ENCODE results near the gene KCNQ5. TPM values are rescaled to one million over a fixed set of nuclear protein-coding genes. Genes with fewer than 3 reads are reported as not detected.
"Not testable (repeated sequence)": the region's sequence is repeated elsewhere in the genome, so short reads cannot be mapped to it uniquely, and the experiment has no call there.

Gene KCNQ5
- total RNA-seq, 1 experiment from 2014 or later, result not detected

DNA sequence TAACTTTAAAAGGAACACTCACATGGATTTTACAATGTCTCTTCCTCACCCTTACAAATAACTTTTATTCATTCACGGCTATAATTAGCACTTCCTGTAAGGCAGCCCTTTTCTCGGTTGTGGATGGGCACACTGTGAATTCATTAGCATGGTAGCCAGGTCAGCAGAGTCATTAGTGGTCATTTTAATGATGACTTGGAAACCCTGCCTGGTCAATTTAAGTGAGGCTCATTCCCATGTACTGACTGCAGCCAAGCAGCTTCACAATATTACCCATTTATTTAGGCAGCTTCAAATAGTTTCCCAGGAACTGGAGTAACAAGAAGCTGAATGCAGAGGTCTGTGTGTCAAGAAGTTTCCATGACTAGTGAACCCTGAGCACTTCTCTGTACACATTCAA, 354.6 kb downstream of the KCNQ5 start:
- H3K4me3 ChIP-seq (replicated peaks in 1 of 2; ENCODE audit: low read depth in 1 of 2, low read length in 2 of 2), result no peak overlapping the region
- H3K27me3 ChIP-seq (ENCODE audit: insufficient read depth, low read length), result peaks cover 31% of the 10 kb centered on the region
- no peak overlapping the region for H3K27ac ChIP-seq (ENCODE audit: low read depth, low read length)
- no peaks in the 10 kb centered on the region for H3K9me2 ChIP-seq (ENCODE audit: insufficient read depth)
- ChIA-PET RAD21 (ENCODE audit: low non-redundant PET in 1 of 2, low total read pairs in 2 of 2, uncharacterized antibody in 2 of 2, unreplicated experiment in 2 of 2) (no interaction called here), POLR2A (no interaction called here), CTCF (no interaction called here)
- DNase-seq (ENCODE audit: low read depth, low spot score) (no peak), ATAC-seq (no peak)
- no peak overlapping the region for H2AFZ ChIP-seq (ENCODE audit: low read depth, low read length, poor library complexity, severe bottlenecking)
- H3K4me2 ChIP-seq (ENCODE audit: low read length), result no peak overlapping the region
- intact Hi-C loops (cut with micrococcal nuclease), result no loop called here
- no TSS peak for BruUV-seq (replicated peaks)
- no peaks in the 10 kb centered on the region for H3K4me1 ChIP-seq (ENCODE audit: control insufficient read depth in 1 of 2, insufficient read depth in 2 of 2, low read length in 2 of 2)
- H3K36me3 ChIP-seq (ENCODE audit: control insufficient read depth in 1 of 2, insufficient read depth in 2 of 2, low read length in 2 of 2), result no peaks in the 10 kb centered on the region
- no peaks in the 10 kb centered on the region for H3K9me3 ChIP-seq (ENCODE audit: control insufficient read depth in 1 of 2, insufficient read depth in 1 of 2, low read depth in 1 of 2, low read length in 2 of 2)
- H3K79me2 ChIP-seq (ENCODE audit: insufficient read depth, low read length), result no peaks in the 10 kb centered on the region
- no peaks in the 10 kb centered on the region for H4K20me1 ChIP-seq (ENCODE audit: insufficient read depth)
- no peak overlapping the region for H3K9ac ChIP-seq (ENCODE audit: low read length)
- TF ChIP-seq CEBPB (IDR thresholded peaks at IDR 0.05; ENCODE audit: low read depth) (no peak), POLR2AphosphoS5 (IDR thresholded peaks at IDR 0.05; ENCODE audit: low read depth, low read length) (no peak), EGR1 (IDR thresholded peaks at IDR 0.05; ENCODE audit: low read depth) (no peak), RAD21 (IDR thresholded peaks at IDR 0.05; ENCODE audit: low read depth) (no peak), ZNF274 (IDR thresholded peaks at IDR 0.05; ENCODE audit: low read depth, low read length) (no peak), TCF7L2 (IDR thresholded peaks at IDR 0.05; ENCODE audit: borderline replicate concordance, extremely low read depth, insufficient read depth, insufficient read length) (no peak)
- TF ChIP-seq, protein P1, sequence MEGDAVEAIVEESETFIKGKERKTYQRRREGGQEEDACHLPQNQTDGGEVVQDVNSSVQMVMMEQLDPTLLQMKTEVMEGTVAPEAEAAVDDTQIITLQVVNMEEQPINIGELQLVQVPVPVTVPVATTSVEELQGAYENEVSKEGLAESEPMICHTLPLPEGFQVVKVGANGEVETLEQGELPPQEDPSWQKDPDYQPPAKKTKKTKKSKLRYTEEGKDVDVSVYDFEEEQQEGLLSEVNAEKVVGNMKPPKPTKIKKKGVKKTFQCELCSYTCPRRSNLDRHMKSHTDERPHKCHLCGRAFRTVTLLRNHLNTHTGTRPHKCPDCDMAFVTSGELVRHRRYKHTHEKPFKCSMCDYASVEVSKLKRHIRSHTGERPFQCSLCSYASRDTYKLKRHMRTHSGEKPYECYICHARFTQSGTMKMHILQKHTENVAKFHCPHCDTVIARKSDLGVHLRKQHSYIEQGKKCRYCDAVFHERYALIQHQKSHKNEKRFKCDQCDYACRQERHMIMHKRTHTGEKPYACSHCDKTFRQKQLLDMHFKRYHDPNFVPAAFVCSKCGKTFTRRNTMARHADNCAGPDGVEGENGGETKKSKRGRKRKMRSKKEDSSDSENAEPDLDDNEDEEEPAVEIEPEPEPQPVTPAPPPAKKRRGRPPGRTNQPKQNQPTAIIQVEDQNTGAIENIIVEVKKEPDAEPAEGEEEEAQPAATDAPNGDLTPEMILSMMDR (IDR thresholded peaks at IDR 0.05 in 2 of 3, conservative IDR thresholded peaks at IDR 0.05 in 1 of 3; ENCODE audit: borderline replicate concordance in 1 of 3, insufficient read depth in 1 of 3, low read depth in 2 of 3, low read length in 2 of 3), result no peak

DNA sequence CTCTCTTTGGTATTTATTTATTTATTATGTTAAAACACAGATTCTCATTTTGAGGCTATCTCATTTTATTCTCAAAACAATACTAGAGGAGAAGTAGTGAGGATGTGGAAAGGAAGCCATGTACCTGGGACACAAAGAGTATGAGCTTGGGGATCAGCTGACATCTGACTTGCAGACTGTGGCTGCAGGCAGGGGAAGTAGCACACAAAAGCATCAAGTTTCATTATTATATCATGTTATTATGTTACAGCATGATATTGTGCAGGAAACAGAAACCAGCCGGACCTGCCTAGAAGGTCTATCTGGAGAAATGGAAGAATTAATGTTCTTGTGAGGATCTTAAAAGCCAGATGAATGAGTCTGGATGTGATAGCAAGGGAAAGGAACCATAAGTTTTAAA, 355.2 kb downstream of the KCNQ5 start:
- TF ChIP-seq SP1 (IDR thresholded peaks at IDR 0.05; ENCODE audit: low read depth), result no peak
- TF ChIP-seq, protein P2, sequence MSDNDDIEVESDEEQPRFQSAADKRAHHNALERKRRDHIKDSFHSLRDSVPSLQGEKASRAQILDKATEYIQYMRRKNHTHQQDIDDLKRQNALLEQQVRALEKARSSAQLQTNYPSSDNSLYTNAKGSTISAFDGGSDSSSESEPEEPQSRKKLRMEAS (IDR thresholded peaks at IDR 0.05), result no peak
- DNase-seq (ENCODE audit: low read depth, low spot score) (no peak), ATAC-seq (no peak)
- Histone ChIP-seq H4K20me1 (ENCODE audit: insufficient read depth) (no peaks in the 10 kb centered on the region), H3K9me2 (ENCODE audit: insufficient read depth) (no peaks in the 10 kb centered on the region), H3K4me2 (ENCODE audit: low read length) (no peak overlapping the region), H3K4me1 (ENCODE audit: control insufficient read depth in 1 of 2, insufficient read depth in 2 of 2, low read length in 2 of 2) (no peaks in the 10 kb centered on the region), H3K9ac (ENCODE audit: low read length) (no peak overlapping the region), H3K79me2 (ENCODE audit: insufficient read depth, low read length) (no peaks in the 10 kb centered on the region), H3K9me3 (ENCODE audit: control insufficient read depth in 1 of 2, insufficient read depth in 1 of 2, low read depth in 1 of 2, low read length in 2 of 2) (no peaks in the 10 kb centered on the region), H3K4me3 (replicated peaks in 1 of 2; ENCODE audit: low read depth in 1 of 2, low read length in 2 of 2) (no peak overlapping the region), H3K27me3 (ENCODE audit: insufficient read depth, low read length) (peaks cover 31% of the 10 kb centered on the region), H2AFZ (ENCODE audit: low read depth, low read length, poor library complexity, severe bottlenecking) (no peak overlapping the region), H3K27ac (ENCODE audit: low read depth, low read length) (no peak overlapping the region), H3K36me3 (ENCODE audit: control insufficient read depth in 1 of 2, insufficient read depth in 2 of 2, low read length in 2 of 2) (no peaks in the 10 kb centered on the region)
- ChIA-PET RAD21 (ENCODE audit: low non-redundant PET in 1 of 2, low total read pairs in 2 of 2, uncharacterized antibody in 2 of 2, unreplicated experiment in 2 of 2) (no interaction called here), POLR2A (no interaction called here), CTCF (no interaction called here)
- intact Hi-C loops (cut with micrococcal nuclease), result no loop called here
- no TSS peak for BruUV-seq (replicated peaks)

- H3K79me2 ChIP-seq (ENCODE audit: insufficient read depth, low read length); intact Hi-C loops (cut with micrococcal nuclease): not testable (repeated sequence)
Measured at GRCh38 chr6:72978808-72979207, 356.9 kb downstream of the KCNQ5 start.

More at GRCh38 chr6:72978808-72979207, 356.9 kb downstream of the KCNQ5 start:
- DNase-seq (ENCODE audit: low read depth, low spot score); H3K9me2 ChIP-seq (ENCODE audit: insufficient read depth); H2AFZ ChIP-seq (ENCODE audit: low read depth, low read length, poor library complexity, severe bottlenecking); BruUV-seq (replicated peaks); H3K27ac ChIP-seq (ENCODE audit: low read depth, low read length); H3K4me3 ChIP-seq (replicated peaks in 1 of 2; ENCODE audit: low read depth in 1 of 2, low read length in 2 of 2); H3K4me2 ChIP-seq (ENCODE audit: low read length); H3K9me3 ChIP-seq (ENCODE audit: control insufficient read depth in 1 of 2, insufficient read depth in 1 of 2, low read depth in 1 of 2, low read length in 2 of 2); H3K36me3 ChIP-seq (ENCODE audit: control insufficient read depth in 1 of 2, insufficient read depth in 2 of 2, low read length in 2 of 2); H4K20me1 ChIP-seq (ENCODE audit: insufficient read depth); H3K4me1 ChIP-seq (ENCODE audit: control insufficient read depth in 1 of 2, insufficient read depth in 2 of 2, low read length in 2 of 2); POLR2A ChIA-PET; H3K9ac ChIP-seq (ENCODE audit: low read length); RAD21 ChIA-PET (ENCODE audit: low non-redundant PET in 1 of 2, low total read pairs in 2 of 2, uncharacterized antibody in 2 of 2, unreplicated experiment in 2 of 2); ATAC-seq; CTCF ChIA-PET: not testable (repeated sequence)
- H3K27me3 ChIP-seq (ENCODE audit: insufficient read depth, low read length), result peaks cover 31% of the 10 kb centered on the region

Measured in HCT116 (cell line).